AG10803 (cell line): ENCODE results near the gene C1orf105.
A peak's percentile ranks its signal among the peaks of the same experiment; 100 is the strongest.

ENCODE experiments used
- DNase-seq: peaks from one replicate; pipeline ENCODE4 v3.0.0; 2010; ENCODE audit warnings: low read depth
- H3K4me3 ChIP-seq: 2 replicates; pipeline ENCODE4 v1.5.1; 2011; ENCODE audit warnings: mild to moderate bottlenecking, low read length, control low read depth
- CTCF ChIP-seq: conservative IDR thresholded peaks from 2 replicates; pipeline ENCODE4 v1.5.1; 2011; ENCODE audit warnings: mild to moderate bottlenecking, low read length, control low read depth, inconsistent platforms

Gene C1orf105

GRCh38 chr1:172395576-172395975 lies 24.9 kb upstream of the C1orf105 start:
- no peak for TF ChIP-seq CTCF

DNA sequence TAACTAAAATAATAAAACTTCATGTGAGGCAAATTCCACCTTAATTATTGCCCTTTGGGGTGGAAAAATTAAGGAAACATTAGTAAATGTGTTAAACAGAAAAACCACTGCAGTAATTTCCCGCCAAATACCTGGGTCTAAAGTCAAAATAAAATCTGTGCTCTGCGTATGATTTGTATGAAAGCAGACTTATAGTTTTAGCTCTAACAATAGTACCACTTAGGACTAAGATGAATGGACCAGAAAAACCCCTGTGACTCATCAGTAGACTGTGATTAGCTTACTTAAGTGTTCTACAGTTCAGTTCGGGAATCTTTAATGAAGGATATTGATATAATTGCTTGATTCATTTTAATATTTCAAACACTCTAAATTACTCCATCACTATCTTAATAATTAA lies 23.3 kb upstream of the C1orf105 start:
- no peak overlapping the region for H3K4me3 ChIP-seq
- TF ChIP-seq CTCF, result no peak
- DNase-seq, result peak; percentile 47

More at GRCh38 chr1:172395576-172395975, 24.9 kb upstream of the C1orf105 start:
- no peak for DNase-seq
- no peak overlapping the region for H3K4me3 ChIP-seq

DNA sequence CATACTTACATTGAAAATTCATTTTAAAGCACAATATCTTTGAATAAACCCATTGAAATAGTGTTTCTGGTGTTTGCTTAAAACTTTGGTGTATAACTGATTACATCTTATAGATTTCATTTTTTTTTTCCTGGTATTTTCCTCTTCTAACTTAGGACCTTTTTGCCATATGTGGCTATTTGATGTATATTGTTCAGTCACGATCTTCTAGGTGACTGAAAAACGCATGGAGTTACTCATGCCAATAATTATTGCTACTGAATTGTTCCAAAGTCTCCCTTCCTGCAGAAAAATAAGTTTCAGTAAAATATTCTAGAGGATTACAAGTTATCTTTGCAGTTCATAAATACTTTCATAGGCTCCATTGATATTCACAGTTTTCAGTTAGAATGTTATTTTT lies 22.9 kb upstream of the C1orf105 start:
- H3K4me3 ChIP-seq, result no peak overlapping the region
- no peak for TF ChIP-seq CTCF
- no peak for DNase-seq

DNA sequence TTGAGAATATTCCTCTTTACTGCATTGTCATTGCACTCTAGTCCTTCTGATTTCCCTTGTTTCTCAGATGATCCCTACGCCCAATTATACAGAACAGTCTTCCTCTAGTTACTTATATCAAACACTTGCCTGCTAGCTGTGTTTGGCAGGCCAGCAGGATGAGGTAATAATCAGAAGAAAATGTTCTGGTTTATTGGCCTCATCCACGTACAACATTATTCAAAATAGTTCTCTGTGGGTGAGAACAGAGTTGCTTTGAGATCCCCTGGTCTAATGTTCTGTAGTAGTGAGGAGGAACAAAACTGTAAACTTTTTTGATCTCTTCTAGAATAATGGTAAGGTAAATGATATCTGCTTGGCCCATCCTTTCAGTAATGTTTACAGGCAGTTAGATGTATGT lies 22.3 kb upstream of the C1orf105 start:
- DNase-seq, result peak; percentile 51
- H3K4me3 ChIP-seq, result no peak overlapping the region
- no peak for TF ChIP-seq CTCF

DNA sequence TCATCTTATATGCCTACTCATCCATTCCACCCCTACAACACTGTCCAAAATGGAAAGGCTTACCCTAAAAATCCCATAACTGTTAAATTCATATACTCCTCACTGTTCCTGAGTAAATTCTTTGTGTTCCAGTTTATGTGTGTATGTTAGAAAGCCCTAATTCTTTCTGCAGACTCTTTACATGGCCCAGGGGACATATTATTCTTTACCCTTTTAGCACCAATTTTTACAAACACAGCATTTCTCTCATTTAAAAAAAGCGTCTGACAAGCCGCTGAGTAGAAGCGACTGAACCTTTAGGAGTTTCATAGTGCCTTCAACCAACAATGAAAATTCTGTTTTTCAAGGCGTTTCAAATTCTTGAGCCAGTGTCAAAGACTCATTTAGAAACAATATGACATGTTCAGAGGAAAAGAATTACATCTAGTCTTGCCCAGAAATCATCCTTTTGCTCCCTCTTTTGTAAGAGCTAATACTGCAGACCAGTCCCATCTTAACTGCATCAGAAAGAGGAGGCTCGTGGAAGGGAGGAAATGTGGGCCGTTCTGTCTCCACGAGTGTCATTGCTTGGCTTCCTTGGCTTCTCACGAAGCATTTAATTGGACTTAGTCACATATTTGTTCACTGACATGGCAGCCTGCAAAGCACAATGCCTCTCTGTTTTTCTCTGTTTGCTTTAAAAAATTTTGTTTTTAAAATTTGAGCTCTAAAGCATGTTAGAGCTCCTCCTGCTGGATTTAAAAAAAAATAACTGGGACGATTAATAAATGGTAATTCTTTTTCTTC lies 21.3 kb upstream of the C1orf105 start:
- TF ChIP-seq CTCF, result peak; percentile 45
- no peak overlapping the region for H3K4me3 ChIP-seq
- DNase-seq, result peak; percentile 100

DNA sequence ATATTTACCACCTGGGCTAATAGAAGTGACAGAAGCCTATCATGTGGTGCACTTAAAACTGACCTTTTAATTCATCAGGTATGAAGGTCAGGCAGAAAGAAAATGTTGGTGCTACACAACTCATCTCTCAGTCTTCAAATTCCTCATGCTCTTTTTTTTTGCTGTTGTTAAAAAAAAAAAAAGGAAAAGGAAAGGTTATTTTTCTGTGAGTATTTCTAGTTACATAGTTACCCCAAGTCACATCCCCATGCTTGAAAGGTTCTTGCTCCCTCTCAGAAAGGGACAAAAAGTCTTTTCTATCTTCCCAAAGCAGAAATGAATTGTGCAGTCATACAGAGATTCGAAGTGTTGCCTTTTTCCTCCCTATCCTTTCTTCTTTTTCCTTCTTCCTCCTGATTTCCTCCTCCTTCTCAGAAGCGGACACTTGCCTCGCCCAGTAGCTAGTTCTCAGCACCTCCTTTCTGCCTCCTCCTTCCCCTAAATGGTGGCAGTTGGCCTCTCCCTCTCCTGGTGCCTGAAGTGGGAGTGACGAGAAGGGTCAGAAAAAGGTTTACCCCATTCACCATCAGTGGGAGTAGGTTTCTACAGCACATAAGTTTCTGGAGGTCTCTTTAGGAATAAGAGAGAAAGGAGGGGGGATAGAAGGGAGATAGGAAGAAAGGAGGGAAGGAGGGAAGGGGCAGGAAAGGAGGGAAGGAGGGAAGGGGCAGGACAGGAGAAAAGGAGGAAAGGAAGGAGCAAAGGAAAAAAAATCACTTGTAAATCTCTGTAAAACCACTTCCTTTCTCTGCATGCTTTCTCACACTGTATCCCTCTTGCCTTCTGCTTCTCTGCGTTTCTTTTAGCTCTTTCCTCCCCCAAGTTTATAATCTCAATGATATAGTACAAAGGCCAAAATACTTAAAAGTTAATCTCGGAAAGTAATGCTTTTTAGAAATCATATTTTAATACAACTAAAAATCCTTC lies 20.4 kb upstream of the C1orf105 start:
- no peak for DNase-seq
- TF ChIP-seq CTCF, result no peak
- H3K4me3 ChIP-seq, result no peak overlapping the region
